ENCODE data around the gene RNF207.

The RNF207 gene

GRCh38 chr1:6269720-6270400 is 63.9 kb downstream of the RNF207 start:
- DNase-seq (ENCODE audit: low read depth): no peak

GRCh38 chr1:6270401-6270800 is 64.5 kb downstream of the RNF207 start:
- DNase-seq (ENCODE audit: low read depth): no peak

All from stimulated activated CD8-positive, alpha-beta memory T cell treated with anti-CD3 and anti-CD28 coated beads, Interleukin-4, amount 100 ng/mL, for 24 hours (primary cell).